ENCODE measurements around the gene GRK6.

DNA sequence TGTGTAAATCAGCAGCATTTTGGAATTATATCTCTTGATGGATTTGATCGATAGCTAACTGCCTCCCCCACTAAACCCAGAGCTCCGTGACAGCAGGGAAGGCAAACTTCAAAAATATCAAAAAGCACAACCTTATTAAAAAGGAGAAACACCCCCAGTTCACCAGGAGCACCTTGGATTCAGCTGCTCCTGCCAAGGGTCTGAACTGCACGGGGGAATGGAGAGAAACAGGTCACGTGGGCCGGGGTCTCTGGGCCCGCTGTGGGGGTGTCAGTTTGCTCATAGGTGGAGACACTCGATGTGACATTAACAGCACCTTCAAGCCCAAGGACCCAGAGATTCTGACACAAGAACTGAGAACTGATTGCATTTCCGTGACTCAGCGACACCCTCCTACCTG is 43.3 kb upstream of the GRK6 start:
- no peak for TF ChIP-seq POLR2A (conservative IDR thresholded peaks at IDR 0.05)
- TF ChIP-seq, protein P1, sequence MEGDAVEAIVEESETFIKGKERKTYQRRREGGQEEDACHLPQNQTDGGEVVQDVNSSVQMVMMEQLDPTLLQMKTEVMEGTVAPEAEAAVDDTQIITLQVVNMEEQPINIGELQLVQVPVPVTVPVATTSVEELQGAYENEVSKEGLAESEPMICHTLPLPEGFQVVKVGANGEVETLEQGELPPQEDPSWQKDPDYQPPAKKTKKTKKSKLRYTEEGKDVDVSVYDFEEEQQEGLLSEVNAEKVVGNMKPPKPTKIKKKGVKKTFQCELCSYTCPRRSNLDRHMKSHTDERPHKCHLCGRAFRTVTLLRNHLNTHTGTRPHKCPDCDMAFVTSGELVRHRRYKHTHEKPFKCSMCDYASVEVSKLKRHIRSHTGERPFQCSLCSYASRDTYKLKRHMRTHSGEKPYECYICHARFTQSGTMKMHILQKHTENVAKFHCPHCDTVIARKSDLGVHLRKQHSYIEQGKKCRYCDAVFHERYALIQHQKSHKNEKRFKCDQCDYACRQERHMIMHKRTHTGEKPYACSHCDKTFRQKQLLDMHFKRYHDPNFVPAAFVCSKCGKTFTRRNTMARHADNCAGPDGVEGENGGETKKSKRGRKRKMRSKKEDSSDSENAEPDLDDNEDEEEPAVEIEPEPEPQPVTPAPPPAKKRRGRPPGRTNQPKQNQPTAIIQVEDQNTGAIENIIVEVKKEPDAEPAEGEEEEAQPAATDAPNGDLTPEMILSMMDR (IDR thresholded peaks at IDR 0.05 in 2 of 3, conservative IDR thresholded peaks at IDR 0.05 in 1 of 3; ENCODE audit: insufficient read depth in 2 of 3, low read depth in 1 of 3, low read length in 3 of 3): no peak
- TF ChIP-seq, protein P2, sequence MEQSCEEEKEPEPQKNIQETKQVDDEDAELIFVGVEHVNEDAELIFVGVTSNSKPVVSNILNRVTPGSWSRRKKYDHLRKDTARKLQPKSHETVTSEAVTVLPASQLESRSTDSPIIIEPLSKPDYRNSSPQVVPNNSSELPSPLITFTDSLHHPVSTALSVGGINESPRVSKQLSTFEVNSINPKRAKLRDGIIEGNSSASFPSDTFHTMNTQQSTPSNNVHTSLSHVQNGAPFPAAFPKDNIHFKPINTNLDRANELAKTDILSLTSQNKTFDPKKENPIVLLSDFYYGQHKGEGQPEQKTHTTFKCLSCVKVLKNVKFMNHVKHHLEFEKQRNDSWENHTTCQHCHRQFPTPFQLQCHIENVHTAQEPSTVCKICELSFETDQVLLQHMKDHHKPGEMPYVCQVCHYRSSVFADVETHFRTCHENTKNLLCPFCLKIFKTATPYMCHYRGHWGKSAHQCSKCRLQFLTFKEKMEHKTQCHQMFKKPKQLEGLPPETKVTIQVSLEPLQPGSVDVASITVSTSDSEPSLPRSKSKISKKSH (CRISPR knock-in tag; IDR thresholded peaks at IDR 0.05): no peak
- TF ChIP-seq NFIC (IDR thresholded peaks at IDR 0.05): no peak
- no peak for TF ChIP-seq HDAC2 (IDR thresholded peaks at IDR 0.05)
- no peak for TF ChIP-seq NONO (IDR thresholded peaks at IDR 0.05; ENCODE audit: low read depth in 2 of 2, low read length in 1 of 2)
- TF ChIP-seq EP300 (IDR thresholded peaks at IDR 0.05; ENCODE audit: low read length): no peak

All from K562 (cell line).